ENCODE measurements around the gene SEC24B. TPM values are rescaled to one million over a fixed set of nuclear protein-coding genes. Genes with fewer than 3 reads are reported as not detected.

The SEC24B gene
- 10 to 100 TPM; 27.2 to 39.1 TPM for total RNA-seq

- no peaks in the 10 kb centered on the region for H3K27me3 ChIP-seq (replicated peaks; ENCODE audit: insufficient read depth)
- peak within 1 kb of the TSS; percentile 89 to 93 for H3K27ac ChIP-seq
- H3K4me3 ChIP-seq = peak within 1 kb of the TSS; percentile 83
- peak; percentile 86 for ATAC-seq (ENCODE audit: insufficient number of reproducible peaks, low FRiP score, low read depth)
- peak; percentile 82 for TF ChIP-seq CTCF (IDR thresholded peaks at IDR 0.05)
- no peaks in the 10 kb centered on the region for H3K9me3 ChIP-seq
- H3K36me3 ChIP-seq = no peaks in the 10 kb centered on the region
- peaks cover 14 to 39% of the 10 kb centered on the region in 2 donors for H3K4me1 ChIP-seq (ENCODE audit: control insufficient read depth in 1 of 2, low read depth in 2 of 2)
- peak; percentile 57 for DNase-seq (ENCODE audit: low spot score)
Observed at GRCh38 chr4:109433205-109434006, at the start of gene SEC24B. TSS of gene SEC24B (plus strand) at chr4:109433815. CDS start at chr4:109433870, 55 bp downstream.

GRCh38 chr4:109383823-109384222 lies 49.8 kb upstream of the SEC24B start:
- Histone ChIP-seq H3K27me3 (replicated peaks; ENCODE audit: insufficient read depth) (no peaks in the 10 kb centered on the region), H3K4me1 (ENCODE audit: control insufficient read depth in 1 of 2, low read depth in 2 of 2) (no peaks in the 10 kb centered on the region), H3K9me3 (no peaks in the 10 kb centered on the region), H3K36me3 (no peaks in the 10 kb centered on the region), H3K27ac (no peak overlapping the region), H3K4me3 (no peak overlapping the region)
- ATAC-seq (ENCODE audit: insufficient number of reproducible peaks, low FRiP score, low read depth) (no peak), DNase-seq (ENCODE audit: low spot score) (no peak)
- no peak for TF ChIP-seq CTCF (IDR thresholded peaks at IDR 0.05)

GRCh38 chr4:109385260-109385659 lies 48.4 kb upstream of the SEC24B start:
- Histone ChIP-seq H3K9me3 (no peaks in the 10 kb centered on the region), H3K27ac (no peak overlapping the region), H3K27me3 (replicated peaks; ENCODE audit: insufficient read depth) (no peaks in the 10 kb centered on the region), H3K4me1 (ENCODE audit: control insufficient read depth in 1 of 2, low read depth in 2 of 2) (no peaks in the 10 kb centered on the region), H3K36me3 (no peaks in the 10 kb centered on the region), H3K4me3 (no peak overlapping the region)
- DNase-seq (ENCODE audit: low spot score) = no peak
- TF ChIP-seq CTCF (IDR thresholded peaks at IDR 0.05) = no peak
- ATAC-seq (ENCODE audit: insufficient number of reproducible peaks, low FRiP score, low read depth) = no peak

- no peak overlapping the region for H3K4me3 ChIP-seq
- ATAC-seq (ENCODE audit: insufficient number of reproducible peaks, low FRiP score, low read depth) (no peak), DNase-seq (ENCODE audit: low spot score) (no peak)
- no peaks in the 10 kb centered on the region for H3K36me3 ChIP-seq
- TF ChIP-seq CTCF (IDR thresholded peaks at IDR 0.05) = no peak
- no peaks in the 10 kb centered on the region for H3K9me3 ChIP-seq
- no peaks in the 10 kb centered on the region for H3K4me1 ChIP-seq (ENCODE audit: control insufficient read depth in 1 of 2, low read depth in 2 of 2)
- no peak overlapping the region for H3K27ac ChIP-seq
- H3K27me3 ChIP-seq (replicated peaks; ENCODE audit: insufficient read depth) = no peaks in the 10 kb centered on the region
Observed at GRCh38 chr4:109389369-109390114, 44.1 kb upstream of the SEC24B start.

GRCh38 chr4:109390115-109390768 lies 43.4 kb upstream of the SEC24B start:
- no peak overlapping the region for H3K27ac ChIP-seq

More at GRCh38 chr4:109390115-109390768, 43.4 kb upstream of the SEC24B start:
- no peaks in the 10 kb centered on the region for H3K36me3 ChIP-seq
- H3K9me3 ChIP-seq = no peaks in the 10 kb centered on the region
- TF ChIP-seq CTCF (IDR thresholded peaks at IDR 0.05) = no peak
- DNase-seq (ENCODE audit: low spot score) (no peak), ATAC-seq (ENCODE audit: insufficient number of reproducible peaks, low FRiP score, low read depth) (no peak)
- H3K4me1 ChIP-seq (ENCODE audit: control insufficient read depth in 1 of 2, low read depth in 2 of 2) = no peaks in the 10 kb centered on the region
- H3K4me3 ChIP-seq = no peak overlapping the region
- H3K27me3 ChIP-seq (replicated peaks; ENCODE audit: insufficient read depth) = no peaks in the 10 kb centered on the region

Data from thoracic aorta (tissue), 2 donors.